ENCODE results near the gene ATP6V1B1.

ATP6V1B1 gene

DNA sequence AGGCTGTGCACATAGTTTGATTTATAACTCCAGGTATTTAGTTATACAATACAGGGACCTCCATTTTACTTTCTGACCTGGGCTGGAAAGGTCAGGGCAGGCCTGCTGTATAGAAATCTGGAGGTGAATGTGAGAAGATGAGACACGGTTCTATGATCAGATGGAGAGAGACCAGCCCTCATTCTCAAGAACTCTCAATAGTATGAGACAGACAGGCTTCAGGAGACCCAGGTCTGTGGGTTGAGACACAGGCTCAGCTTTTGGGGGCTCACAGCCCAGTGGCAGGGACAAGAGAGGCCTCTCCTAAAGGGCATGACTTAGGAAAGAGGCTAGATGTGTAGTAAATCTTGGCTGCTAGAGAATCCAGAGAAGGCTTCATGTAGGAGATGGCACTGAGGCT, 719 bp upstream of the ATP6V1B1 start:
- DNase-seq (ENCODE audit: low read depth in 2 of 2) = no peak
- TF ChIP-seq, protein P1, sequence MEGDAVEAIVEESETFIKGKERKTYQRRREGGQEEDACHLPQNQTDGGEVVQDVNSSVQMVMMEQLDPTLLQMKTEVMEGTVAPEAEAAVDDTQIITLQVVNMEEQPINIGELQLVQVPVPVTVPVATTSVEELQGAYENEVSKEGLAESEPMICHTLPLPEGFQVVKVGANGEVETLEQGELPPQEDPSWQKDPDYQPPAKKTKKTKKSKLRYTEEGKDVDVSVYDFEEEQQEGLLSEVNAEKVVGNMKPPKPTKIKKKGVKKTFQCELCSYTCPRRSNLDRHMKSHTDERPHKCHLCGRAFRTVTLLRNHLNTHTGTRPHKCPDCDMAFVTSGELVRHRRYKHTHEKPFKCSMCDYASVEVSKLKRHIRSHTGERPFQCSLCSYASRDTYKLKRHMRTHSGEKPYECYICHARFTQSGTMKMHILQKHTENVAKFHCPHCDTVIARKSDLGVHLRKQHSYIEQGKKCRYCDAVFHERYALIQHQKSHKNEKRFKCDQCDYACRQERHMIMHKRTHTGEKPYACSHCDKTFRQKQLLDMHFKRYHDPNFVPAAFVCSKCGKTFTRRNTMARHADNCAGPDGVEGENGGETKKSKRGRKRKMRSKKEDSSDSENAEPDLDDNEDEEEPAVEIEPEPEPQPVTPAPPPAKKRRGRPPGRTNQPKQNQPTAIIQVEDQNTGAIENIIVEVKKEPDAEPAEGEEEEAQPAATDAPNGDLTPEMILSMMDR (IDR thresholded peaks at IDR 0.05; ENCODE audit: low read depth, low read length) = no peak

DNA sequence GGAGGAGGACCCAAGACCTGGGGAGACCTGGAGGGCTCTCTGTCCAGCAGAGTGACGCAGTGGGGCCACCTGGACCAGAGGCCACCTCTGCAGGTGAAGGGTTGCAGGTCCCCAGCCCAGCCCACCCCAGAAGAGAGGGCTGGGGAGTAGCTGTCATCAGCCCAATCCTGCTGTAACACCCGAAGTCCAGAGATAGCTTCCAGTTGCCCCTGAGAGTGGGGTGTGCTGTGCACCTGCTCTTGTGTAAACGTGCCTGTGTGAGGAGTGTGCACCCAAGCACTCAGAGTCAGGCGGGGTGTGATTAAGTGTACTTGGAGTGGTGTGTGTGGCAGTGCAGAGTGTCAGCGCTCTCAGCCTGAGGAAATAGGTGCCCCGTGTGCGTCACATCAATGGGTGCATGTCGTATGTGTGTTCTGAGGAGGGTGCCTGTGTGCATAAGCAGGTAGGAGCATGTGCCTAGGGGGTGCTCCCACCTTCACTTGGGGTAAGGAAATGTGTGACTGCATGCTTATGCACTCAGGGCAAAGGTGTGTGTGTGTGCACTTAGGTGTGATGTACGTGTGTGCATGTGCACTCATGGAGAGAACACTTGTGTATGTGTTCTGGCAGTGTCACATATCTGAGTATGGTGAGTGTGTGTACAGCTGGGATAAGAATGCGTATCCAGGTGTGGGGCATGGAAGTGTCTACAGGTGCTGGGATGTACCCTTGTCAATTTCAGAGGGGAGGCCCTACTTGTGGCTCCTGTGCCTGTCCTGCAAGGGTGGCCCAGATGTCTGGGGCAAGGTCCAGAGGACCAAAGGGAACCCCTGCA, 672 bp downstream of the ATP6V1B1 start:
- no peak overlapping the region for H3K4me3 ChIP-seq (replicated peaks in 1 of 2; ENCODE audit: low read depth in 2 of 2, low read length in 2 of 2)
- DNase-seq (ENCODE audit: low read depth in 2 of 2) = no peak
- TF ChIP-seq, protein P1 (IDR thresholded peaks at IDR 0.05; ENCODE audit: low read depth, low read length) = no peak

More for the DNA sequence above, 719 bp upstream of the ATP6V1B1 start:
- H3K4me3 ChIP-seq (replicated peaks in 1 of 2; ENCODE audit: low read depth in 2 of 2, low read length in 2 of 2) = no peak overlapping the region

DNA sequence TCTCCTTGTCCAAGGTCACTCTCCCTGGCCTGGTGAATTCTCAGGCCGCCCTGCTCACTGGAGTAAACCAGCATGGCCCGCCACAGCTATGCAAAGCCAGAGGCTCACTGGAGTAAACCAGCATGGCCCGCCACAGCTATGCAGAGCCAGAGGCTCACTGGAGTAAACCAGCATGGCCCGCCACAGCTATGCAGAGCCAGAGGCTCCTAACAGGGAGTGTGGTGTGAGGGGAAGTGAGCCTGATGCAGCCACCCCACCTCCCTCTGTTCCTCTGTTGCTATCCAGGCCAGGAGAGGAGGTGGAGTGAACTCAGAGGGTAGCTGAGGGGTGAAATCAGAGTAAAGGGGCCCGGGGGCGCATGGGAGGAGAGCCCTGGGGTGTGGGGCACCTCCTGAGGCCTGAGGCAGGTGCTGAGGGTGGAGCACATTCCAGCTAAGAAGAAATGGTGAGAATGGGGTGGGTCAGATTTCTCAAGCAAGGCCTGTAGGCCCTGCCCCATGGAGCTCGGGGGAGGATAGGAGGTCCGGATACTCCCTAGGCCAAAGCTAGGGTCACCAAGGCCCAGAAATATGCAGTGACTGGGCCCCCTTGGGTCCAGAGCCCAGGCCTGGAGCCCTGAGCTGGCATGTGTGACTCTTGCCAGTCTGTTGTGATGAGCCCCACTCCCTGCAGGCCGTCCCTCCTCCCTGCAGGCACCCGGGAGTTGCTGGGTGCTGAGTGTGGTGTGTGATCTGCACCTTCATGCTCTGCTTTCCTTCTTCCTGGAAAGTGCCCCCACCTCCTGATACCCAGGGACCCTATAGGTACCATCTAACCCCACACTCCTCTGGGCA, 1.5 kb downstream of the ATP6V1B1 start:
- TF ChIP-seq, protein P1 (IDR thresholded peaks at IDR 0.05; ENCODE audit: low read depth, low read length) = no peak
- H3K4me3 ChIP-seq (replicated peaks in 1 of 2; ENCODE audit: low read depth in 2 of 2, low read length in 2 of 2) = no peak overlapping the region
- DNase-seq (ENCODE audit: low read depth in 2 of 2) = no peak

DNA sequence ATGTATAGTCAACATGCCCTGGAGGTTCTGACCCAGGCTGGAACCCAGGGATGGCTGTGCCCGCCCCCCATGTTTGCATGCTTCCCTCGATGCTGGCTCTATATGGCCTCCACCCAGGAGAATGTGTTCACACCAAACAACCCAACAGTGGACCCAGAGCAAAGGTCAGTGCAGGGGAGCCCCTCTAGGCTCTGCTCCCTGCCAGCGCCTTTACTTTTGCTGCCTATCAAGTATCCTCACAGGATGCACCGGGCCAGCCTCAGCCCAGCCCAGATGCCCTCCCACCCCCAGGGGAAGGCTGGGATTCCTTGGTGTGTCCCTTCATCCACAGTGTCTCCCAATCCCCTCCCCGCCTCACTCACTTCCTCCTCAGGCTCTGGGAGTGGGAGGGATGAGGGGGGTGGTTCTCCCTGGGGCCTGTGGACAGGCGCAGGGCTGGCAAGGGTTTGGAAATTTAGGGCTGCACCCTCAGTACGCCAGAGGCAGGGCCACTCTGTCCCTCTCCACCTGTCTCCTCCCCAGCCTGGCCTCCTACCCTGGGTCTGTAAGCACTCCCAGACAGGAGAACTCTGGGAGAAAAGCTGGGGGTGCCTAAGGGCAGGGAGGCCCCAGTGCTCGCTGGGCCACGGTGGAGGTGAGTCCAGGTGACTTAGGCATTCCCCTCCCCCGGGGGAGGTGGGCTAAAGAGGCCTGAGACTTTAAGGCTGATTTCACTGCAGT, 2.3 kb downstream of the ATP6V1B1 start:
- DNase-seq (ENCODE audit: low read depth in 2 of 2) = no peak
- H3K4me3 ChIP-seq (replicated peaks in 1 of 2; ENCODE audit: low read depth in 2 of 2, low read length in 2 of 2) = no peak overlapping the region
- TF ChIP-seq, protein P1 (IDR thresholded peaks at IDR 0.05; ENCODE audit: low read depth, low read length) = no peak

DNA sequence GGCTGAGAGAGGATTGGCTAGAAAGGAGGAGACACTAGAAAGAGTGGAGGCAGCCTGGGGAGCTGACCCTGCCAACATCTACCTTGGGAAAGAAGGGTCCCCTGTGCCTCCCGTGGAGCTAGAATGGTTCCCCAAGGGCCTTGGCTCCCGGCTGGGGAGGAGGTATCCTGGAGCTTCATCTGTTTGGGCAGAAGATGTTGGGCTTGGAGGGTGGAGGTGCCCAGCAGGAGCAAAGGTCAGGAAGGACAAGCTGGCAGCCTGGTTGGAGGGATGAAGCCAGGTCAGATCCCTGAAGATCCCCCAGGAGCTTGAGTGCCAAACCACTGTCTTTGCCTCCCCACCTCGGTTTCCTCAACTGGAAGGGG, 2.9 kb downstream of the ATP6V1B1 start:
- TF ChIP-seq, protein P1 (IDR thresholded peaks at IDR 0.05; ENCODE audit: low read depth, low read length) = no peak
- no peak overlapping the region for H3K4me3 ChIP-seq (replicated peaks in 1 of 2; ENCODE audit: low read depth in 2 of 2, low read length in 2 of 2)
- no peak for DNase-seq (ENCODE audit: low read depth in 2 of 2)

DNA sequence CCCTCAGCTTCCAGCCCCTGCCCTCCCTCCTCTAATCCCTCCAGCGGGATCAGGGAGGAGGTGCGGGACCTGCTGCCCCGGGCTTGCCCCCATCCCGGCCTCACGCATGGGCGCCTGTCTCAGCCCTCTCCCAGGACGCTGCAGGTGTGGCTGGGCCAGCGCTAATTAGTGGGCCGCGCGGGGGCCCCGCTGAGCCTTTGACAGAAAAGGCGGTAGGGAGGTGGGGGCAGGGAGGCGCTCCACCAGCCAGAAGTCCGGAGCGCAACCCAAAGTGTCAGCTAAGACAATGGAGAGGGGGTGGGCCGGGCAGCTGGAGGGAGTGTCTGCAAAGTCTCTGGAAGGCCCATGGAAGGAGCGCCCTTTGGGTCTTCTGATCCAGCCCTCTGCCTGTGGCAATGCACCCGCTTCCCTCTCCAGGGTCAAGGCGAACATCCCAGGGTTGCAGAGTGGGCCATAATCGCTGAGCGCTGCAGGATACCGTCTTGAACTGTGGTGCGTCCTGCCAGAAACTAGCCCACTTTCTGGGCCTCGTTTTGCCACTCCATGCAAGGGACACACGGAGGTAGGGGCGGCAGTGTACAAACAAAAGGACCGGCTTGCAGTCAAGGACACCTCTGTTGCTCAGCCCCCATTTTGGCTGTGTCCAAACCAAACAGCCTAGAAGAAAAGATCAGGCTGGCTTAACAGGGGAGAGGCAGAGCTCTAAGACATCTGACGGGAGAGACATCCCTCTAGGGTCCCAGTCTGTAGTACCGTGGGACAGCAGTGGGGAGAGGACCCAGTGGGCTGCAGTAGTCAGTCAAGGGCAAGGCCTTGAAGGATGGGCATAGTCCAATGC, 3.5 kb downstream of the ATP6V1B1 start:
- TF ChIP-seq, protein P1 (IDR thresholded peaks at IDR 0.05; ENCODE audit: low read depth, low read length) = no peak

More for the DNA sequence above, 3.5 kb downstream of the ATP6V1B1 start:
- no peak overlapping the region for H3K4me3 ChIP-seq (replicated peaks in 1 of 2; ENCODE audit: low read depth in 2 of 2, low read length in 2 of 2)
- no peak for DNase-seq (ENCODE audit: low read depth in 2 of 2)

All from cardiac fibroblast (primary cell).